ENCODE results near the gene SGO2.
"Not testable (repeated sequence)": the region's sequence is repeated elsewhere in the genome, so short reads cannot be mapped to it uniquely, and the experiment has no call there.

SGO2 gene

DNA sequence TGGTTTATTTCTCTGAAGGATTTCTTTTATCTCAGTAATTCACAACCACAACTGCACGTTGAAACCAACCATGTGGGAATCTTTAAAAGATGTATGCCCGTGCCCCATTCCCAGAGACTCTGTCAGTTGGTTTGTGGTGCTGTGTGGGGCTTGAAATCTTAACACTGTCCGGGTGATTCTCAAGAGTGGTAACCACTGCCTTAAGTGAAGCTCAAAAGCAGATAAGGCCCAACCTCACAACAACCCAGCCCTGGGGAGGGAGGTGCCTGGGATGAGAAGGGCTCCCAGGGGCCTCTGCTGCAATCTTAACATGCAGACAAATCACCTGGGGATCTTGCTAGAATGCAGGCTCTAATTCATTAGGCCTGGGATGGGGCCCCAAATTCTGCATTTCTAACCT lies 73.2 kb downstream of the SGO2 start:
- no peak for DNase-seq

DNA sequence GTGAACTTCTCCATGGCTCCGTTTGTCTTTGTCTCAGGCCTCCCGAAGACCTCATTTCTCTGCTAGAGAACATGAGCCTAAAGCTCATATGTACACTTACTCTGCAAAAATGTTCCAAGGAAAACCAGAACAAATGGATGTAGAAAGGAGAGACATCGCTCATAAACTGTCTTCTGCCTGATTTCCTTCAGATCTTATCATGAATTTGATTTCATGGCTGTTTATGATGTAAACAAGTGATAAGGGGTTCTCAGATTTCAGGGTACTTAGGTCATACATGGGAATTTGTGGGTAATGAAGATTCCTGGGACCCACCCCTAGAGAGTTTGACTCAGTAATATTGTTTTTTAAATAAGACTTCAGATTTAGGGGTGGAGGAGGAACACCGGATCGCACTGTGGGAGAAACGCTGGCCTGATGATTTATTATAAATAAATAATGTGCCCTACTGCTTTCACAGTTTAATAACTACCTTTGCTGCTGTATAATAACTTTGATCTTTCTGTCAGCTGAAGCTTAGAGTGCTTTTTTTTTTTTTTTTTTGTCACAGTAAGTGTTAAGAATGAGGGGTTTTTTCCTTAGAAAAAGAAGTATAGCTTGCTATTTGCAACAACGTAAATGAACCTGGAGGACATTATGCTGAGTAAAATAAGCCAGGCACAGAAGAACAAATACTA lies 74.7 kb downstream of the SGO2 start:
- no peak for DNase-seq

DNA sequence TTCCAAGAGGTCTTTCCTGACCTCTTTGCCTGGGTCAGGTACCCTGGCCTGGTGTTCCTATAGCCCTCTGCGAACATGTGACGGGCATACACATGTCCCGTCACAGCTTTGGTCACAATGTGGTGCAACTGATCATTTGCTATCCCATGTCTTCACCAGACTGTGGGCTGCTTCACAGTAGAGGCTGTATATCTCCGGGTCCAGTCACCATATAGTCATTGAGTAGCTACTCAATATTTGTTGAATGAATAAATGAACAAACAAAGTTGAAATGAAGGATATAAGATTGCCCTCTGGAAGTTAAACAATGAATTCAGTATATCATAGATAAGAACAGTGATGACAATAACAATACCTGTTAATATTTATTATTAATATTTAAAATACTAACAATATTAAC lies 76.6 kb downstream of the SGO2 start:
- DNase-seq, result no peak

DNA sequence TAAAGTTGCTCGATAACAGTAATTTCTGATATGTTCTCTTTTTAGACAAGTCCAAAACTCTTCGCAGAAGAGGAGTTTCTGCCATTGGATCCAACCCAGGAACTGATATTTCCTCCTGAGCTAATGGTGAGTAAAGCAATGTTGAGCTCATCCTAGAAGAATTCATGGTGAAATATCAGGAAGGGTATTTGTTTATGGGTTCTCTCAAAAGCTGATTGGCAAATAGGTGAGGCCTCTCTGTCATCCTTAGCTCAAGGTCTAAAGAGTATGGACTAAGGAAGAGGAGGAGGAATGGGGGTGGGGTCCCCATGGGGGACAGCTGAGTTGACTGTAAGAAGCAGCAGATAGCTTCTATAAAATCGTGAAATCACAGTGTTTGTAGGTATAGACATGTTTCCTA lies 78.0 kb downstream of the SGO2 start:
- DNase-seq, result no peak

DNA sequence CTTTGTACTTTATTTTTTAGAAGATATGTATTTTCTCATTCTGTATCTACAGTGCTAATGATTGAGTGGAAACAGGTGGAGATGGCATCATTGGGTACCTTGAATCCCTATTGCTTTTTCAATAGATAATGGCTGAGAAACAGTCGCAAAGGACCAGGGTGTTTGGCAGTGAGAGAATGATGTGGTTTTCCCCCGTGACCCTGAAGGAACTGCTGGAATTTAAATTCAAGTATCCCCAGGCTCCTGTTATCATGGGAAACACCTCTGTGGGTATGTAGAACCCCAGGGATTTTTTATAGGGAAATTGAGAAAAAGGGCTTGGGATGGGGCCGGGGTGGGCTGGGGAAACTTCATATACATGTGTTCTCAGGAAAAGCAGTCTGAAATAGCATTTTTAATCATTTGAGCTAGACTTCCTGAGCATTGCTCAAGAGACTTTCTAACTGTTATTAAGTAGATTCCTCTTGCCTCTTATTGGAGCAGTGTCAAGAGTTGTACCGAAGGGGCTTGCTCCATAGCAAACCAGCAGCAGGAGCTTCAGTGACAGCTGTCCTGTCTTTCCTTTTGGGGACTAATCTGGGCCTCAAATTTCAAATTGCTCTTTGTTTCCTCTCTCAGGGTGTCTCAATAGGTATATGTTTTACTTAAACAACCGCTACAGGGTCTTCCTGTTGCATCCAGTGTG lies 78.7 kb downstream of the SGO2 start:
- DNase-seq, result no peak

DNA sequence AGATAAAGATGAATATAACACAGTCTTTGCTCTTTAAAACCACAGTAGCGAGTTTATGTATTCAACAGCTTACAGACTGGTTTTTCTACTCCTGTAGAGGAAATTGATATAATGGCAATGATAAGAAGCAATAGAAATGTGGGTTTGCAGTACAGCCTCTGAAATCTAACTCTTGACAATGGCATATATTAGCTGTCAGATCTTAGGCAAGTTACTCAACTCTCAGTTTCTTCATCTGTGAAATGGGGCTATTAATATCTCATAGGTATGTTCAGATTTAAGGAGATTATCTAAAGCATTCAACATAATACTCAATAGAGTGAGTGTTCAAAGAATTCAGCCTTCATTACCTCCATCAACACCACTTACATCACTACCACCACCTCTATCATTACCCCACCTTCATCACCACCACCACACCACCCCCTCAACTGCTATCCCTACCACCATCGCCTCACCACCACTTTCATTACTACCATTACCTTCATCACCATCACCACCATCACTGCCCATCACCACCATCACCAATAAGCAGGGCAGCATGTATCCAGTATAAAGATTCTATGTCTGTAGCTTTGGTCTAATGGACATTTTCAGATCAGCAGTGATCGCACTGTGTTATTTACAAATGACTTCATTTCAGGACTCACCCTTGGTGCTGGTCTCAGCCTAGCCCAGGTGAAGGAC lies 82.5 kb downstream of the SGO2 start:
- DNase-seq, result no peak

DNA sequence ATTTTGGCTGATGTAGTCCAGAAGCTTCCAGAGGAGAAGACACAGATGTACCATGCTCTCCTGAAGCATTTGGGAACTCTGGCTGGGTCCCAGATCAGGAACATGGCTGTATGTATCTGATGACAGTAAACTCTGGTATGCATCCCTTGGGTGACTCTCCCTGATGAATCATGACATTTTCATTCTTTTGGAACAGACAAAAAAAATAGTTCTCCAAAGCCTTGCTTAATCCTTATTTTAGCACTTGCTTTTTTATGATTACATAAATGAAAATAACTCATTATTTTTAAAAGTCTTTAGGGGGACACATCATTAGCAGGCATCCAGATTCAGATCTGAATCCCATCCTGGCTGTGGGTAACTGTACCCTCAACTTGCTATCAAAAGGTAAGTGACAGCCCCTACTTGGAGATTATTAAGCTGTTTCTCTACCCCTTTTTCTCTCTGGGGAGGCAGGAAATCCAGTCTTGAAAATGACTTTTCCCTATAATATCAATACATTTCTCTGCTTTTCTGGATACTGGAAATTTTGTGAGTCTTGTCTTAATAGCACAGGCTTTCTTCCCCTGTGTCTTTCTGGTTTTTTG lies 83.1 kb downstream of the SGO2 start:
- no peak for DNase-seq

DNA sequence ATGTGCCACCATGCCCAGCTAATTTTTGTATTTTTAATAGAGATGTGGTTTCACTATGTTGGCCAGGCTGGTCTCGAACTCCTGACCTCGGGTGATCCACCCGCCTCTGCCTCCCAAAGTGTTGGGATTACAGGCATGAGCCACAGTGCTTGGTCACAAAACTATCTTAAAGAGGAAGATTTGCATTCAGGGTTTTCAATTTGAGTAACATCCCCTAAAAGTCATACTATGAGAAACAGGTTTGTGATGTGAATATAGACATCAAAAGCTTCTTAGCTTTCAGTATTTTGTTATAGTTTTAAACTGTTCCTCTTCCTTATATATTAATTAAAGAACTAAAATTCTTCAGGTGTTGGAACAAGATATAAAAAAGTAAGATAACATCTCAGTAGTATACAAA lies 84.2 kb downstream of the SGO2 start:
- DNase-seq, result not testable (repeated sequence)

DNA sequence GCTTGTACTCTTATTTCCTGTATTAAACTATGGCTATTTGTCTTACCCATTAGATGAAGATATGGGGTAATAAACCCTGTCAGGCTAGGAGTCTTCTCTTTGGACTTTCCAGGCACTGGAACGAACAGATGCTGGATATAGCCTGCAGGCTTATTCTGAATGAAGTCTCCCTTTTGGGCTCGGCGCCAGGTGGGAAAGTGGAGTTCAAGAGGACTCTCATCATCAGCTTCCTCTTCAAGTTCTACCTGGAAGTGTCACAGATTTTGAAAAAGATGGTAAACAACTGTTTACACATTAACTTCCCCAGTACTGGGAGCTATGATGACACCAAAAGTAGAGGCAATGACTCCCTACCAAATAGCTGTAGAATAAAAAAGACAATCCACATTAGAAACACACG lies 87.7 kb downstream of the SGO2 start:
- DNase-seq, result no peak

DNA sequence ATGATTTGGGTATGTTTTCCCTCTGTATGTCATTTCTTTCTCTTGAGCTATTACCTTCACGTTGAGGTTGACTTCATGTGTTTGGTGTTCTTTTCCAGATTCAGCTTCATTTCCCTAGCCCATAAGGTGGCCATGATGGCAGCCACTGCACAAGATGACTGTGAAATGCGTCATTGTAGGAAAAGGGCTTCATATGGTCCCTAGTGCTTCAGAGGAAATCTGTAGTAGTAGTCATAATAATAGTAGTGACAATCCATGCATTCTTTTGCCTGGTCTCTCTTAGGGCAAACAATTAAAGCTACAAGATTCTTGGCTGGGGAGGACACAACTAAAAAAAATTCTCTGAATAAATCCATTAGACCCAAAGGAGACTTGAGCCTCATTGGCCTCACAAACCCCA lies 88.2 kb downstream of the SGO2 start:
- DNase-seq, result no peak

DNA sequence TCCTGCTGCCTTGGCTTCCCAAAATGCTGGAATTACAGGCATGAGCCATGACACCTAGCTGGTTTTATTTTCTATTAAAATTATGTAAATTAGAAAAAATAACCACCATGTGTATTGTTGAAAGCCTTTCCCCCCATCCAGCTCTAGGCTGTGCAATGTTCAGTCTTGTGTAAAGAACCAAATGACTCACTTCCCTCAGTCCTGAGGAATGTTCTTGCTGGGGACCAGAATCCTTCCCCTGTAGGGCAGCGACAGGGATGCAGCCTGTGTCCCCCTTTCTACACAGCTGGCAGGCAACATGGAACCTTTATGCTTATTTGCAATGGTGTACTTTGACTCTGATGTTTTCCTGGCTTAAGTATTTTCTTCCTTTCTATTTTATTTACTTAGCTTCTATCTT lies 89.2 kb downstream of the SGO2 start:
- no peak for DNase-seq

DNA sequence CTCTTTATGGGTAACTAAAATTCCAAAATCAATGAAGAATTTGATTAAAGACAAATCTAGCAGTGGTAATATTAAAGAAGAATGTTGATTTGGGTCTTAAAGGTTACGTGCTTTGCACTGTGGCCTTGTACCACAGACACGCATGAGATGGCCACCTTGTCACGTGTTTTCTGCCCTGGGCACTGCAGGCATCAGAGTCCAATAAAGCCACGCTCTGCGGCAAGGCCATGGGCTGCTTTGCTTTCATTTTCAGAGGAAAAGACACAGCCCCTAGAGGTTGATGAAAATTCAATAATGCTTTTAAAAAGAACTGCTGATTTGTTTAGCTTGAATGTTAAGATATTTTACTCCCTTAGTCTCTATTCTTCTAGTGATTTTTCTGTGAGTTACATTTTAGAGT lies 90.2 kb downstream of the SGO2 start:
- DNase-seq, result no peak

DNA sequence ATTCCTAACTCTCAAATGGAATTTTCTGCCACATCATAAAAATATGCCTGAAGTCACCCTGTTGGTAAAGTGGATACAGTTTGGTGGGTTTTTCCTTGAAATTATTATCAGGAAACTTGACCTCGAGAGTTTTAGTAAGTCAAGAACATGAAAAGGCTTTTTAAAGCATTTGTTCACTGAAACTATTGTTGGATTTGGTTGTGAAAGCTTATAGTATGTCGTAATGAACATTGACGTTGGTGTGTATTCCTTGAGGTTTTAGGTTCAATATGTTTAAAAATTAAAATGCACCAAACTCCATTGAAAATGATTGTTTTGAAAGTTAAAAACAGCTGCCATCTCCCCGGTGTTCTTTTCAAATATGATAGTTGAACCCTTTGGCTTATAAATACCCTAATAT lies 90.6 kb downstream of the SGO2 start:
- DNase-seq, result no peak

DNA sequence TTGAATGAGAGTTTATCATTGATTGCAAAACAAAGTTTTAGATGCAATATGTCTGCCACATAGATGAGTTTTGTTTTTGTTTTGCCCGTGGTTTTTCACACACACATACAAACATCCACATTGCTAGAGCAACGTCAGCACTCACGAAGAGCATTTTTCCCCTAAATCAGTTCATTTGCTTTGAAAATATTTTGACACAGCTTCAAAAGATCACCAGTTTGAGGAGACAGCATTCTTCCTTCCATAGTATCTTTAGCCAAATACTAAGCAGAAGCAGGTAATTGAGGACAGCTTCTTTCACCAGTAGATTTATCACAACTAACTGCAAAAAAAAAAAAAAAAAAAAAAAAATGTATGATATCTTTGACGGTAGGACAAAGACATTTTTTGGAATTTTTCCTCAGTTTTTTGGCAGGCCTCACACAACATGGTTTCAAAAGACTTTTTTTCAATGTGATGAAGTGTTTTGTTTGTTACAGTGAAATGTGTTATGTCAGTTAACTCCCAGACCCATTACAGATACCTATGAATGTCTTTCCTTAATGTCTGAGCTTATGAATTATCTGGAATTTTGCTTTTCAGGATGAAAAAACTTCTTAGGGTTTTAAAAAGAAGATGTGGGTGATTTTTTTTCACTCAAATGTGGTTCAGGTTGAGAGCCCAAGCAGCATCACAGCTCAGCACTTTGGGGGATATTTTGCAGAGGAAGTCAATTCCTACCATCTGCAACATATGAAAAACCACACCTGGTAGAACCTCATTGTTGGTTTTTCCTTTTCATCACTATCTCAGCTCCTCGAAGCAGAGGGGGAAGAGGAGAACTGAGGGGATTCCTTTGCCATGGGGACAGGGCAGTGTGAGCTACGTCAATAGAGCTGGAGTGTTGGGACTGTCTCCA lies 91.4 kb downstream of the SGO2 start:
- no peak for DNase-seq

DNA sequence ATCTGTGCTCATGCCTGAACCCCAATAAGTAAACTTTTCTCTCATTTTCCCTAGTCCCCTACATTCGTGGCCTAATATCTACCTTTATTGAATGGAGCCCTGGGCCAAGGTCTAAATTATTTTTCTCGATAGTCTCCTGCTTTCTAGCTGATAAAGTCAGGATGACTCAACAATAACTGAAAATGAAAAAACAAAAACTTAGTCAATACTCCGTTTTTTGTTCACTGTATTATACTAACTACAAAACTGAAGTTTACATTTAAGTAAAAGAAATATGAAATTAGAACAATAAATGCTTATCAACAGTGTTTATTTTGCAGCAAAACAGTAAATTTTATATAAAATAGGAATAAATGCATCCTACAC lies 92.0 kb downstream of the SGO2 start:
- DNase-seq, result no peak

DNA sequence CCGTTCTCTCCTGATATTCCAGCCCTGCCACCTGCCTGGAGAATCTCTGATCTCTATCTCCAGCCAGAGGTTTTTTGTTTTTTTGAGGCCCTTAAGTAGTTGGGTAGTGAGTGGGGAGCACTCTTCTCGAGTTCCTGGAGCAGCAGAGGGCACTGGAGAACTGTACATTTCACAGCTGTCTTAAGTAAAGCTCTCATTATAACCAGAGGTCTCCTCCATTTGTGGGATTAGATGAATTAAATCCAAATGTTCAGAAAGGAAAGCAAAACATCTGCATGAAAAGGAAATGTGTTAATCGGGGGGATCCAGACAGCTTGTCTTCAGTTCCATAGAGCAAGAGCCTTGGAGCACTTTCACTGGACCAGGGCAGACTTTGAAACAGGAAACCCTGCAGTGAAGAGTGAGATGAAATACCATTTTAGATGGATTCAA lies 92.6 kb downstream of the SGO2 start:
- DNase-seq, result no peak

DNA sequence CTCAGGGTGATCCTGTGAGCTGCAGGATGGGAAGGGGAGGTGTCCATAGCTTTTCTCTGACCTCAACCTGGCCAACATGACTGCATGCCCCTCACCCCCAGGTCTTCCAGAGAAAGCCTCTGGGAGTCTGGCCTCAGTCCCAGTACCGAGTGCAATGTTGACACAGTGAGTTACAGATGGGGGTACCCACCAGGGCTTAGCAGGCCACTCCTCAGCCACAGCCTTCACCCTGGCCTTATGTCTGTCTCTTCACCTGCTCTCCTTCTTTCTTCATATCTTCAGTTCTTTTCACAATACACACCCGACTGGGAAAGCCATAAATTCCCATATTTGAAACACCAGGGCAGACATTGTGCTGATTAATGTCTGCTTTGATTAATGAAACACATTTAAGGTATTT lies 93.3 kb downstream of the SGO2 start:
- DNase-seq, result no peak

DNA sequence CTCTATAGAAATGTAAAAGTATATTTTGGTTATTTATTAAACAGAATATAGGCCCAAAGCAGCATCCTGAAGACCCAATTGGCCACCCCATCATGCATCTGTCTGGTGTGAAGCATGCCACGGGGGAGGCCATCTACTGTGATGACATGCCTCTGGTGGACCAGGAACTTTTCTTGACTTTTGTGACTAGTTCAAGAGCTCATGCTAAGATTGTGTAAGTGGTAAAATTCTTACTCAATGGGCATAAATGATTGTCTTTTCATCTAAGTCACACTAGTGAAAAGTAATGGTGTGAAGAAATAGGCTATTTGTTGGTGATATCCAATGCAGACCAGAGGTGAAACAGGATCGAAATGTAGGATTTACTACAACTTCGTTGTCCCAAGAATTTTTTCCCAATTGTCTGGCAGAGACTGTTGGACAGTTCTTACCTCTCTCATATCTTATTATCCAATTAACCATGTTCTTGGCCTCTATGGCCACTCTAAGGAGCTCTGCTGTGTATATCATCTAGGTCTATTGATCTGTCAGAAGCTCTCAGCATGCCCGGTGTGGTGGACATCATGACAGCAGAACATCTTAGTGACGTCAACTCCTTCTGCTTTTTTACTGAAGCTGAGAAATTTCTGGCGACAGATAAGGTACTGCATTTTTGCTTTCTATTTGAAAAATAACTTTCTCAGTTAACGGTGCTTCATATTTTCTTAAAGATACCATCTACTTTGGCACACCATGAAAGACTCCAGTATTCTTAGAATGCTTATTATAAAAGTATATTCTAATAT lies 94.8 kb downstream of the SGO2 start:
- no peak for DNase-seq

DNA sequence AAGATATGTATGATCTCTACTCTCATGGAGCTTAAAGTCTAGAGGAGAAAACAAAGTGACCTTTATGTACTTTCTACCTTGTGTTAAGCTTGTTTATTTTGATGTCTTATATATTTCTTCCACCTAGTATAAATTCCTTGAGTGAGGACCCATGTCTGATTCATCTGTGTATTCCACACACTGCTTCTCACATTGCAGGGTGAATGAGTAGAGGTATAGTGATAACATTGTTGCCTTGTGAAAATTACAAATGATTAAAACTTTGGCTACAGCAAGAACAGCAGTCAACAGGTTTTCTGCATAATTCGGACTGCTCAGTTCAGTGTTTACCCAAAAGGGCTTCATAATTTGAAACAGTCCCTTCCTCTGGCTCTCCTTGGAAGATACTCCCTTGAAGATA lies 96.1 kb downstream of the SGO2 start:
- DNase-seq, result no peak

DNA sequence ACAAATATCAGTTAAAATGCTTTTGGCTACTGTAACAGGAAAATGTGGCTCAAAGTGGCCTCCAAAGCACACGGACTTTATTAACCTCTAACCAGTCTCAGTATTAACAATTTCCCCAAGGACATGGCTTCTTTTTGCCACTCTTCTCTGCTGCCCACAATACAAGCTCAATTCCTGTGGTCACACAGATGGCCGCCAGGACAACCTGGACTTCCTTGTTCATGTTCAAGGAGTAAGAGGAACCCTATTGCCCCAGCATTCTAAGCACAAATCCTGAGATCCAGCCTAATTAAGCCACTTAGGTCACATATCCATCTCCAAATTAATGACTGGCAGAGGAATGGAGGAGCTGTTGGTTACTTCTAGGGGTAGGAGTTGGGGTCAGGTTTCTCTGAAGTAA lies 98.0 kb downstream of the SGO2 start:
- DNase-seq, result no peak

DNA sequence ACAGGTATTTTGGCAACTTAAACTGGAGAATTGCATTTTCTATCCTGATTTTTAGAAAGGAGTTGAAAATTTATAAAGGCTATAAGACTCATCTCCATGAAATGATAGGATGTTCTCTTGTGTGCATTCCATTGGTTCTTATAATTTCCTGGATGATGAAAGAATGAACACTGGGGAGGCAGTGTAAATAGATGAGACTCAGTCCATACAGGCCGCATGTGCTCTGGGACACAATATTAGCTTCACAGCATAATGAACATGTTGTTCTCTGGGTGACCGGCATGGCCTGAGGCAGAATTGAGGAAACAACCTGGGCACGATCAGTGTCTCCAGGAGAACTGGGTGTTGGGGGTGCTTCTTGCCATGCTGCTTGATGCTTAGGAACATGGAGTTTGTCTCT lies 98.7 kb downstream of the SGO2 start:
- no peak for DNase-seq

DNA sequence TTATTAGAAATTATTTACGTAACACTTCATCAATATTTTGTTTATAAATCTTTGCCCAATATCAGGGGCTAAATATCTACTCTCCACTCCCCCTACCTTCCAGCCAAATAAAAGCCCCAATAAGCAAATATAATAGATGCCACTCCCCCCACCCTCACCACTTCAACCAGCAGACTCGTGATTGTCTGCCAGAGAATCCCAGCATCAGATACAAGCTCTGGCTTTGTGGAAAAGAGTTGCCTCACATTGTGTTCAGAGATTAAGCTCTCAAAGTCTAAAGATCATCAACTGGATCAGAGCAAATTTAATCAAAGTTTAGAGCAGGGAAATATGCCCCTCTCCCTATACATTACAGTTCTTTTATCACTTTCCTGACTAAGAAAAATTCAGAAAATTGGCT lies 99.3 kb downstream of the SGO2 start:
- no peak for DNase-seq
